Heart right ventricle (tissue), 16 donors: Measurements from ENCODE around the gene ATP4A. TPM values are rescaled to one million over a fixed set of nuclear protein-coding genes. Genes with fewer than 3 reads are reported as not detected.

Experiments used
- ATAC-seq, 8 donors: fragments of 200-7000 bp; cut with Tn5 transposase; one replicate each; pipeline ENCODE4 v1.9.1; 2020; ENCODE audit warnings: mild to moderate bottlenecking in 8 of 8, moderate library complexity in 8 of 8, moderate number of reproducible peaks in 1 of 8
- DNase-seq, 2 donors: peaks; one replicate each; pipeline ENCODE4 v3.0.0-alpha.2; 2020
- H3K27ac ChIP-seq, 10 donors: fragments of 200-600 bp; sonication (generic) in 2 of 10; one replicate each; pipeline versions ENCODE4 v1.5.0 to v1.8.0; 2020 to 2022; ENCODE audit warnings: mild to moderate bottlenecking in 3 of 10
- H3K27me3 ChIP-seq, 7 donors: fragments of 200-600 bp; one replicate each; pipeline ENCODE4 v1.8.0; 2021 to 2022; ENCODE audit warnings: mild to moderate bottlenecking in 2 of 7
- H3K36me3 ChIP-seq, 9 donors: fragments of 200-600 bp; sonication (generic) in 1 of 9; one replicate each; pipeline versions ENCODE4 v1.5.0 to v1.8.0; 2020 to 2022; ENCODE audit warnings: mild to moderate bottlenecking in 2 of 9
- H3K4me1 ChIP-seq, 9 donors: fragments of 200-600 bp; sonication (generic) in 1 of 9; one replicate each; pipeline versions ENCODE4 v1.5.0 to v1.8.0; 2020 to 2022; ENCODE audit warnings: mild to moderate bottlenecking in 4 of 9
- H3K4me3 ChIP-seq, 10 donors: fragments of 200-600 bp; sonication (generic) in 2 of 10; one replicate each; pipeline versions ENCODE4 v1.5.0 to v1.8.0; 2020 to 2022; ENCODE audit warnings: mild to moderate bottlenecking in 7 of 10, moderate library complexity in 2 of 10
- H3K9me3 ChIP-seq, 11 donors: fragments of 200-600 bp in 10 of 11; sonication (generic) in 2 of 11; one replicate each; pipeline versions ENCODE4 v1.5.0 to v1.8.0; 2013 to 2022; ENCODE audit warnings: mild to moderate bottlenecking in 2 of 11, control low read depth in 1 of 11, moderate library complexity in 1 of 11
- CTCF ChIP-seq, 9 donors: fragments of 200-600 bp; sonication (generic) in 2 of 9; IDR thresholded peaks; one replicate each; pipeline versions ENCODE4 v1.5.0 to v1.8.0; 2021 to 2022; ENCODE audit warnings: antibody characterized with exemption in 9 of 9, mild to moderate bottlenecking in 5 of 9, moderate library complexity in 1 of 9
- WGBS, 2 donors: extraction: QIAGEN DNeasy Blood & Tissue Kit; methylation state at CpG; one replicate each; pipeline ENCODE4 v1.1.7; 2013; ENCODE audit warnings: inconsistent platforms in 1 of 2; 5-methylcytosine and 5-hydroxymethylcytosine counted together
- intact Hi-C, 10 donors: fragments of 100-400 bp; cut with DNase I; formaldehyde crosslinking; loops; one replicate each; pipeline versions ENCODE4 v1.11.1 to v1.14.2; 2022
- polyA plus RNA-seq, 2 donors: library from polyadenylated mRNA; stranded (reverse); fragments of 200-250 nt; gene quantifications; one replicate each; pipeline ENCODE4 v1.2.3, GENCODE V29; 2013
- total RNA-seq, 10 donors: library from RNA; stranded (reverse); fragmentation: NEBNext Ultra II Directional in 3 of 10; extraction: Animal tissue kit (Norgen Biotek cat#: 25700) in 3 of 10; gene quantifications; one replicate each; pipeline versions ENCODE4 v1.2.1 to v1.2.4, GENCODE V29; 2021 to 2023
- donor health status: Arrhythmogenic right ventricular cardiomyopathy.
- donor health status: ischemic (EF 13 %, LVEDD 7.1; RV severe dilation, severe dysfunction).
- donor health status: healthy with polysubstance abuse.
- donor health status: DM: no; HTN: yes; CAD: no.
- donor health status: DM: no; HTN: no; CAD: no.
- donor health status: ischemic (EF 25% LVEDD 6.9; RV normal size, moderate dysfunction).
- donor health status: ischemic (EF 25% LVEDD 5.7; RV mildly dilated, moderate dysfunction).
- donor health status: healthy.
- donor health status: DM: yes; HTN: yes; CAD: no.
- donor health status: Ischemic cardiomyopathy.
- donor health status: ischemic (EF 35%, LVEDD 5.7; RV mildly dilated, moderate dysfunction).
- donor health status: nonischemic (EF 11% LVEDD 7.7; RV severe dilation, severe dysfunction).
- donor health status: DM: yes; HTN: yes; CAD: no.
- donor health status: PGD.
- donor health status: ischemic (EF 29% LVEDD 5.4; RV normal size, mild dysfunction).
- donor health status: nonischemic (EF 23%, LVEDD 6.1; RV moderate dilation, normal function).

ATP4A gene
- total and polyA plus RNA-seq, 12 donors, result not detected

DNA sequence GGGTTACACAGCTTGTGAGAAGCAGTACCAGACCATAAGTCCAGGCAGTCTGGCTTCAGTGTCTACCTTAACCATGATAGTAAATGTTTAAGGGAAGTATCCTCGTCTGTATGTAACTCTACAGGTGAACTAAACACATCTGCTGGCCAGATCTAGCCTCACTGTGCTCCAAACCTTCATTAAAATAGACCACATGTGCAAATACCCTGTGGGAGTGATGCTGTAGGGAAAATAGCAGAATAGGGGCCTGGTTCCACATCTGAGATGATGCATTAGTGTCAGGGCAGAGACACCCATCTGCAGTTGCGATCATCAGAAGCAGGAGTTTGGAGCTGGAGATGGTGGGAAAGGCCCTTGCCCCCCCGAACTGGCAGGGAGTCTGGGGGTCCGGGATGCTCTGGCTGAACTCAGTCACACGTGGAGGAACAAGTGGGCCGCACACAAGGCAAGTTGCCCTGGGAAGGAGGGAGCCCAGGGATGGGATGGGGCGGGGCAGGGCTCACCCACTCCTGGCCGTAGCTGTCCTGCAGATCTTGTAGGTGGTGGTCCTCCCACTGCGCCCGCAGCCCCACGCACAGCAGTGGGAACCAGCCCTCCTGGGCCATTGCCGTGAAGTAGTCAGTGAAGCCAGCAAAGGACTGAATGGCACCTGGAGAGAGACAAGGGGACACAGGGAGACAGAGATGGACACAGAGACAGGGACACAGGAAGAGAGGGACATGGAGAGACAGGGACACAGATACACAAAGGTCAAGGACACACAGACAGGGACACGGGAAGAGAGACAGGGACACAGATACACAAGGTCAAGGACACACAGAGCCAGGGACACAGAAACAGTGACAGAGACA, 10.7 kb downstream of the ATP4A start:
- WGBS, 2 donors, result 69 to 74% methylated on average over 13 of the region's 13 CpGs
- Histone ChIP-seq H3K27me3 (peaks cover 0 to 16% (median 12%) of the 10 kb centered on the region in 7 donors), H3K4me3 (no peak overlapping the region), H3K27ac (no peak overlapping the region), H3K4me1 (peaks cover 0 to under 1% (median 0%) of the 10 kb centered on the region in 9 donors), H3K36me3 (peaks cover 0 to 5% (median 0%) of the 10 kb centered on the region in 9 donors), H3K9me3 (no peaks in the 10 kb centered on the region)
- intact Hi-C loops, result loop anchor here in 2 of 10 donors (5.0 to 10.0 kb wide), 3 partner anchors 60 to 165 kb away; partner anchors contain the start of genes KMT2B (in 2 of the 2) and HAUS5 (in 1 of the 2)
- TF ChIP-seq CTCF (IDR thresholded peaks at IDR 0.05), result no peak
- ATAC-seq (no peak), DNase-seq (no peak)

DNA sequence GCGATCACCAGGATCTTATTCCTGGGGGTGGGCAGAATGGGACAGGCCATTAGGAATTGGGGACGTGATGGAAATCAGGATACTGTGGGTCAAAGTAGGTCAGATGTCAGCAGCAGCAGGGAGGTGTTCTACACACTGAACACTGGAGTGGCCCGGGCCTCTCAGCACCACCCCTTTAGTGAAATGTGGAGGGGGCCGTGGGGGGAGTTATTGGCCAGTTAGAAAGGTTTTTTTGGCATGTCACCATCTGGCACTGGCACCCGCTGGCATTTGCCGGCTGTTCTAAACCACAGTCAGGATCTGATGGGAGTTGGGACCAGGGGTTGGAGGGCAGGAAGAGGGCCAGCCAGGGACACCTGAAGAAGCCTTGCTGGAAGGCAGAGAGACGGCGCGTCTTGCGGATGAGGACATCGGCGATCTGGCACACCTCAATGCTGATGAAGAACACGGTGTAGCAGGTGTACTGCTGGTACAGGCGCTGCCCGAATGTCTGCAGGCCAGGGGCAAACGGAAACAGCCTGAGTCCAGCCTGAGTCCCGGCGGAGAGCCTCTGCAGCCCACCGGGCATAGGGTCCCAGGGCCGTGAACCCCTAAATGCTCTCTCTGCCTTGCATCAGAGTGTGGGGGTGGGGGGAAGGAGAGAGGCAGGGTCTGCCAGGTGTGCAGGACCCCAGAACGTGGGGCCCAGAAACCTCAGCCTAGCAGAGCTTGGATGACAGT, 12.2 kb downstream of the ATP4A start:
- Histone ChIP-seq H3K4me3 (no peak overlapping the region), H3K36me3 (peaks cover 0 to 15% (median 0%) of the 10 kb centered on the region in 9 donors), H3K27me3 (peaks cover 0 to 2% (median 0%) of the 10 kb centered on the region in 7 donors), H3K9me3 (no peaks in the 10 kb centered on the region), H3K4me1 (peaks cover 0 to 10% (median 8%) of the 10 kb centered on the region in 9 donors), H3K27ac (no peak overlapping the region)
- ATAC-seq, result no peak
- 86 to 89% methylated on average over 21 of the region's 21 CpGs for WGBS, 2 donors
- no peak for DNase-seq
- intact Hi-C loops, result loop anchor here in 2 of 10 donors (5.0 to 10.0 kb wide), 3 partner anchors 61 to 166 kb away; partner anchors contain the start of genes KMT2B (in 2 of the 2) and HAUS5 (in 1 of the 2)
- no peak for TF ChIP-seq CTCF (IDR thresholded peaks at IDR 0.05)

DNA sequence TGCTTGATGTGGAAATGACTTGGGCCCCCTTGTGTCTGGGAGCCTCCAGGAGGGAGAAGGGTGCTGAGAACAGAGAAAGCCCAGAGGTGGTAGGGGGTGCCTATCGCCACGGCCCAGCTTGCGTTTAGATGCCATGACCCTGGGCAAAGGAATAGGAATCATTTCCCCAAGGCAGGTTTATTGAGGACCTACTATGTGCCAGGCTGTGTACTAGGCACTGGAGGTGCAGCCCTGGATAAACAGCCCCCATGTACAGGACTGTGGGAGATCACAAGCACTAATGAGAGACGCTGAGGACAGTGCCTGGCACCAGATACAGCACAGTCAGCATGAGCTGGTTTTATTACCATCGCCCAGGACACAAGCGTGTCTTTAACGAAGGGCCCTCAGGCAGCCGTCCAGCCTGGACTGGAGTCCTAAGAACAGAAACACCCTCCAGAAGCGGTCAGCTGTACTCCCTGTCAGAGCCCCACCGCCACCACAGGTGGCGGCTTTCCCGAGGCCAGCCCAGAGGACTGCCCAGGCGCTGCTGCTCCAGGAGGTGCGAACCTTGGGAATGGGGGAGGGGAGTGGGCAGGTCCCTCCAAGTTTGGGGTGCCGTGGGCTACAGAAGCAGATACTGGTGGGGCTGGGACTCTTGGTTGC, 13.5 kb downstream of the ATP4A start:
- ATAC-seq (no peak), DNase-seq (no peak)
- TF ChIP-seq CTCF (IDR thresholded peaks at IDR 0.05), result no peak
- 89 to 94% methylated on average over 15 of the region's 15 CpGs for WGBS, 2 donors
- Histone ChIP-seq H3K9me3 (no peaks in the 10 kb centered on the region), H3K36me3 (peaks cover 0 to 15% (median 0%) of the 10 kb centered on the region in 9 donors), H3K27me3 (no peaks in the 10 kb centered on the region), H3K27ac (no peak overlapping the region), H3K4me3 (no peak overlapping the region), H3K4me1 (peaks cover 0 to 17% (median 13%) of the 10 kb centered on the region in 9 donors)
- intact Hi-C loops, result loop anchor here in 9 of 10 donors (1.0 to 10.0 kb wide), 8 partner anchors 62 to 385 kb away; partner anchors contain the start of genes KMT2B (in 6 of the 9), ETV2 (in 3 of the 9), COX6B1 (in 2 of the 9) and HAUS5 (in 2 of the 9)
